ENCODE data around the gene MCUB.

The MCUB gene

GRCh38 chr4:109609431-109609830, 49.4 kb downstream of the MCUB start:
- TF ChIP-seq CTCF (IDR thresholded peaks at IDR 0.05; ENCODE audit: control insufficient read depth, insufficient read depth, low read depth, low read length, missing control alignments): no peak
- H3K4me3 ChIP-seq (ENCODE audit: control insufficient read depth, low read depth, low read length): no peak overlapping the region

GRCh38 chr4:109610489-109610888, 50.4 kb downstream of the MCUB start:
- H3K4me3 ChIP-seq (ENCODE audit: control insufficient read depth, low read depth, low read length): no peak overlapping the region
- no peak for DNase-seq (ENCODE audit: low read depth)
- TF ChIP-seq CTCF (IDR thresholded peaks at IDR 0.05; ENCODE audit: control insufficient read depth, insufficient read depth, low read depth, low read length, missing control alignments): no peak

More at GRCh38 chr4:109609431-109609830, 49.4 kb downstream of the MCUB start:
- DNase-seq (ENCODE audit: low read depth): no peak

- DNase-seq (ENCODE audit: low read depth): no peak
- no peak for TF ChIP-seq CTCF (IDR thresholded peaks at IDR 0.05; ENCODE audit: control insufficient read depth, insufficient read depth, low read depth, low read length, missing control alignments)
- H3K4me3 ChIP-seq (ENCODE audit: control insufficient read depth, low read depth, low read length): no peak overlapping the region
Measured at GRCh38 chr4:109611045-109611646, 51.1 kb downstream of the MCUB start.

GRCh38 chr4:109614015-109614414, 54.0 kb downstream of the MCUB start:
- no peak for DNase-seq (ENCODE audit: low read depth)
- TF ChIP-seq CTCF (IDR thresholded peaks at IDR 0.05; ENCODE audit: control insufficient read depth, insufficient read depth, low read depth, low read length, missing control alignments): no peak
- no peak overlapping the region for H3K4me3 ChIP-seq (ENCODE audit: control insufficient read depth, low read depth, low read length)

- no peak for TF ChIP-seq CTCF (IDR thresholded peaks at IDR 0.05; ENCODE audit: control insufficient read depth, insufficient read depth, low read depth, low read length, missing control alignments)
- H3K4me3 ChIP-seq (ENCODE audit: control insufficient read depth, low read depth, low read length): no peak overlapping the region
- no peak for DNase-seq (ENCODE audit: low read depth)
Measured at GRCh38 chr4:109614466-109614865, 54.4 kb downstream of the MCUB start.

- no peak for DNase-seq (ENCODE audit: low read depth)
- no peak overlapping the region for H3K4me3 ChIP-seq (ENCODE audit: control insufficient read depth, low read depth, low read length)
- TF ChIP-seq CTCF (IDR thresholded peaks at IDR 0.05; ENCODE audit: control insufficient read depth, insufficient read depth, low read depth, low read length, missing control alignments): no peak
Measured at GRCh38 chr4:109615742-109616141, 55.7 kb downstream of the MCUB start.

- TF ChIP-seq CTCF (IDR thresholded peaks at IDR 0.05; ENCODE audit: control insufficient read depth, insufficient read depth, low read depth, low read length, missing control alignments): no peak
- no peak overlapping the region for H3K4me3 ChIP-seq (ENCODE audit: control insufficient read depth, low read depth, low read length)
- no peak for DNase-seq (ENCODE audit: low read depth)
Measured at GRCh38 chr4:109616243-109616642, 56.2 kb downstream of the MCUB start.
